ENCODE measurements around the gene PAK3. TPM values are rescaled to one million over a fixed set of nuclear protein-coding genes. Genes with fewer than 3 reads are reported as not detected.

The PAK3 gene
- total and polyA plus RNA-seq, 8 donors: 0.29 to 18.7 (median 2.4) TPM

DNA sequence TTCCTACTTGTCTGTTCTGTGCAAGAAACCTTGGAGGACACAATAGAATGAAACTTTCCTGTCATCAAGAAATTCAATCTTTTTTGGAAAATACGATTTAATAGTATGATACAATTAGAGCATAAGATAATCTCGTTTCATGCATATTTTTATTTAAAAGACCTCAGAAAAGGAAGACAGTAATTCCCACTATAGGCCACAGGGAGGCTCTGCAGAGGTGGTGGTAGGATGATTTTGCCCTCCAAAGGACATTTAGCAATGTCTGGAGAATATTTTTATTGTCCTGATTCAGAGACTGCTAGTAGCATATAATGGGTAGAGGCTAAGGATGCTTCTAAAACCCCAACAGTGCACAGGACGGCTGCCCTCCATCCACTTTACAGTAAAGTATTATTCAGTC lies 68.7 kb downstream of the PAK3 start:
- Histone ChIP-seq H3K36me3 (no peaks in the 10 kb centered on the region), H3K4me3 (no peak overlapping the region), H3K27ac (no peak overlapping the region), H3K27me3 (no peaks in the 10 kb centered on the region), H3K4me1 (no peaks in the 10 kb centered on the region), H3K9me3 (peaks cover 0 to 5% (median 0%) of the 10 kb centered on the region in 4 donors)
- 32 to 60% (median 50%) methylated on average over 3 of the region's 3 CpGs for WGBS, 5 donors
- intact Hi-C loops (cut with DNase I; ENCODE audit: low total_unique reads): no loop called here
- TF ChIP-seq EP300 (IDR thresholded peaks at IDR 0.05): no peak
- TF ChIP-seq, protein P1, sequence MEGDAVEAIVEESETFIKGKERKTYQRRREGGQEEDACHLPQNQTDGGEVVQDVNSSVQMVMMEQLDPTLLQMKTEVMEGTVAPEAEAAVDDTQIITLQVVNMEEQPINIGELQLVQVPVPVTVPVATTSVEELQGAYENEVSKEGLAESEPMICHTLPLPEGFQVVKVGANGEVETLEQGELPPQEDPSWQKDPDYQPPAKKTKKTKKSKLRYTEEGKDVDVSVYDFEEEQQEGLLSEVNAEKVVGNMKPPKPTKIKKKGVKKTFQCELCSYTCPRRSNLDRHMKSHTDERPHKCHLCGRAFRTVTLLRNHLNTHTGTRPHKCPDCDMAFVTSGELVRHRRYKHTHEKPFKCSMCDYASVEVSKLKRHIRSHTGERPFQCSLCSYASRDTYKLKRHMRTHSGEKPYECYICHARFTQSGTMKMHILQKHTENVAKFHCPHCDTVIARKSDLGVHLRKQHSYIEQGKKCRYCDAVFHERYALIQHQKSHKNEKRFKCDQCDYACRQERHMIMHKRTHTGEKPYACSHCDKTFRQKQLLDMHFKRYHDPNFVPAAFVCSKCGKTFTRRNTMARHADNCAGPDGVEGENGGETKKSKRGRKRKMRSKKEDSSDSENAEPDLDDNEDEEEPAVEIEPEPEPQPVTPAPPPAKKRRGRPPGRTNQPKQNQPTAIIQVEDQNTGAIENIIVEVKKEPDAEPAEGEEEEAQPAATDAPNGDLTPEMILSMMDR (IDR thresholded peaks at IDR 0.05): no peak
- TF ChIP-seq POLR2AphosphoS5 (IDR thresholded peaks at IDR 0.05): no peak
- peak in 1 of 2 donors; percentile 3 for DNase-seq

- Histone ChIP-seq H3K36me3 (no peaks in the 10 kb centered on the region), H3K27me3 (no peaks in the 10 kb centered on the region), H3K4me1 (no peaks in the 10 kb centered on the region), H3K4me3 (no peak overlapping the region), H3K9me3 (peaks cover 0 to 5% (median 0%) of the 10 kb centered on the region in 4 donors), H3K27ac (no peak overlapping the region)
- intact Hi-C loops (cut with DNase I; ENCODE audit: low total_unique reads): no loop called here
- WGBS, 5 donors: 65 to 91% (median 85%) methylated on average over 1 of the region's 1 CpG
- no peak for DNase-seq
- TF ChIP-seq EP300 (IDR thresholded peaks at IDR 0.05) (no peak), POLR2AphosphoS5 (IDR thresholded peaks at IDR 0.05) (no peak), POLR2A (IDR thresholded peaks at IDR 0.05) (no peak)
- TF ChIP-seq, protein P1 (IDR thresholded peaks at IDR 0.05): no peak
Observed at GRCh38 chrX:111165902-111166301, 69.9 kb downstream of the PAK3 start.

DNA sequence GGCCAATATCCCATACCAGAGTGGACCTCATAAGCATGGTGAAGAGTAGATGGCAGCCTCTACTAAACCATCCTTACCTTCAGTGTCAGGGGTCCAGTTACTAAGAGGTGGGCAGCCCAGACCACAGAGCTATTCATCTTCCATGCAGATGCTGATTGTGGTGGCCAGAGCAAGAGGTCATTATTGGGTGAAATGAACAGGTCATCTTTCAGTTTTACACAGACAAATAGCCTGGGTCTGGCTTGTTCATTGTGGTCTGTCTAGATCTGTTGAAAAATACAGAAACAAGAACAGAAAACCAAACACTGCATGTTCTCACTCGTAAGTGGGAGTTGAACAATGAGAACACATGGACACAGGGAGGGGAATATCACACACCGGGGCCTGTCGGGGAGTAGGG lies 71.3 kb downstream of the PAK3 start:
- Histone ChIP-seq H3K9me3 (no peaks in the 10 kb centered on the region), H3K36me3 (no peaks in the 10 kb centered on the region), H3K4me3 (no peak overlapping the region), H3K27ac (no peak overlapping the region), H3K4me1 (no peaks in the 10 kb centered on the region), H3K27me3 (no peaks in the 10 kb centered on the region)
- no peak for DNase-seq
- 60 to 85% (median 78%) methylated on average over 1 to 3 of the region's 3 CpGs for WGBS, 5 donors
- no peak for TF ChIP-seq EP300 (IDR thresholded peaks at IDR 0.05)
- TF ChIP-seq POLR2AphosphoS5 (IDR thresholded peaks at IDR 0.05): no peak
- TF ChIP-seq POLR2A (IDR thresholded peaks at IDR 0.05): no peak
- TF ChIP-seq, protein P1 (IDR thresholded peaks at IDR 0.05): no peak
- intact Hi-C loops (cut with DNase I; ENCODE audit: low total_unique reads): no loop called here

- TF ChIP-seq, protein P1 (IDR thresholded peaks at IDR 0.05): no peak
- 60 to 91% (median 83%) methylated on average over 2 of the region's 2 CpGs for WGBS, 5 donors
- H3K9me3 ChIP-seq: no peaks in the 10 kb centered on the region
- DNase-seq: peak in 1 of 2 donors; percentile 44
- H3K36me3 ChIP-seq: no peaks in the 10 kb centered on the region
- no peak overlapping the region for H3K27ac ChIP-seq
- H3K4me1 ChIP-seq: no peaks in the 10 kb centered on the region
- no peak overlapping the region for H3K4me3 ChIP-seq
- H3K27me3 ChIP-seq: no peaks in the 10 kb centered on the region
- intact Hi-C loops (cut with DNase I; ENCODE audit: low total_unique reads): no loop called here
Observed at GRCh38 chrX:111168314-111168713, 72.3 kb downstream of the PAK3 start.

All from stomach (tissue), 9 donors.